Stimulated activated CD8-positive, alpha-beta memory T cell treated with anti-CD3 and anti-CD28 coated beads, Interleukin-15, amount 100 ng/mL, for 1 hour (primary cell): ENCODE results near the gene PROSER3.
"Not testable (repeated sequence)": the region's sequence is repeated elsewhere in the genome, so short reads cannot be mapped to it uniquely, and the experiment has no call there.

ENCODE experiments used
- DNase-seq: peaks from one replicate; pipeline ENCODE4 v3.0.0-alpha.2; 2020; ENCODE audit warnings: low read depth

The PROSER3 gene

DNA sequence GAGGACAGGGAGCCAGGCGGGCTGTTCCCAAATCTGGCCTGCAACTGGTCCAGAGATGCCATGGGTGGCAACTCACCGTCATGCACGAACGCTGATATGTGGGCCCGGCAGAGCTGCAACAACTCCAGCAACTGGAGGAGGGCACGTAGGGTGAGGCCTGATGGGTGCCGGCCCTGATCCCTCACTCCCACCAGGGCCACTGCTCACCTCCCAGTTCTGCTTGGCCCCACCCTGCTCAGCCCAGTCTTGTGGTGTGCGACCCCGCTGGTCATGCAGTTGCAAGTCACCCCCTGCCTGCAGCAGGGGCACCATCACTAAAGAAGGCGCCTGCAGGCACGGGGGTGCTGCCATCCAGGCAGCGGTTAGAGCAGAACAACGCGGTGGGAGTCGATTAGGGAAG is 34.3 kb downstream of the PROSER3 start:
- no peak for DNase-seq

DNA sequence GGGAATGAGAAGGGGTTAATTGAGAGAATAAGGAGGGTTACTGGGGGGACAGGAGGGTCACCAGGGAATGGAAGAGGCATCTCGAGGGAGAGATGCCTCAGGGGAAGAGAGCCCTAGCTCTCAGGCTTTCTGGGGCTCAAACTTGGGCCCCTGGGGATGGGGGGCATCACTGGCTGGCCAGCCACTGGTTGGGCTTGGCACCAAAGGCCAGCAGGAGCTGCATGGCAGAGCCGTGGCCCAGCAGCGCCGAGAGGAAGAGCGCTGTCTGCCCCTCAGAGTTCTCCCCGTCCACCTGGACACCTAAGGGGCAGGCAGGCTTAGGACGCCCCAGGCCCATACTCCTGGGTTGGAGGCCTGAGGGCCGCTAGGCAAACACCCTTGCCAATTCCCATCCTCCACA is 34.9 kb downstream of the PROSER3 start:
- DNase-seq: no peak

DNA sequence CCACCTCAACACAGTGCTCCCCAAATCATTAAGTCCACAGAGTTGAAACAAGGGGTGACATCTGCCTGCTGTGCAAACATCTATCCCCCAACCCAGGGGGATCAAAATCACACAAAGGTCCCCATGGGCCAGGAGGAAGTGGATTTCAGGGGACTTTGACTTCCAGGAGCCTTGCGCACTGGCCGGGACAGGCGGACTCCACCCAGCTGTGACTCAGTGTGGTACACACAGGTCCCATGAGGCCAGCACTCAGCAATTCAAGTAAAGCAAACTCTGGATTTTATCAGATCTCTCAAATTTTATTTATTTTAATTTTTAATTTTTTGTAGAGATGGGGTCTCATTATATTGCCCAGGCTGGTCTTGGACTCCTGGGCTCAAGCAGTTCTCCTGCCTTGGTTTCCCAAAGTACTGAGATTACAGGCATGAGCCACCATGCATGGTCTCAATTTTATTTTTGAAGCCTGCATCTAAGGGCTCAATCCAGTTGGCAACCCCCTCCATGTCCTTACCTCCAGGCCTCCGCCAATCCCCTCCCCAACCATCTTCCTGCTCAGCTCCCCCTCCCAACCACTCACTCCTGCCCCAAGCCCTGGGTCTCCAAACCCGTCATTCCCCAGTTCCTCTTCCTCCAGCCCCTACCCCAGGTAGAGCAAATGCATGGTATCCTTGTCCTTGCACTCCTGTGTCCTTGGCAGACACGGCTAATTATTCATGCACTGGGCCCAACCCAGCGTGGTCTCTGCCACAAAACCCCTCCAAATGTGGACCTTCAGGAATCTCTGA is 35.6 kb downstream of the PROSER3 start:
- DNase-seq: no peak

DNA sequence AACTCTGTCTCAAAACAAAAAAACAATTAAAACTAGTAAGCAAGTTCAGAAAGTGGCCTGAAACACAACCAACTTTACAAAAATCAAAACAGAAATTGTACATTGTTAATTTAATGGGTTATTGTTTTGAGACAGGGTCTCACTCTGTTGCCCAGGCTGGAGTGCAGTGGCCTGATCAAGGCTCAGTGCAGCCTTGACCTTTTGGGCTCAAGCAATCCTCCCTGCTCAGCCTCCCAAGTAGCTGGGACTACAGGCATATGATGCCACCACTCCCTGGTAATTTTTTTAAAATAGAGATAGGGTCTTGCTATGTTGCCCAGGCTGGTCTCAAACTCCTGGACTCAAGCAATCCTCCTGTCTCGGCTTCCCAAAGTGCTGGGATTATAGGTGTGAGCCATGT is 37.6 kb downstream of the PROSER3 start:
- not testable (repeated sequence) for DNase-seq

DNA sequence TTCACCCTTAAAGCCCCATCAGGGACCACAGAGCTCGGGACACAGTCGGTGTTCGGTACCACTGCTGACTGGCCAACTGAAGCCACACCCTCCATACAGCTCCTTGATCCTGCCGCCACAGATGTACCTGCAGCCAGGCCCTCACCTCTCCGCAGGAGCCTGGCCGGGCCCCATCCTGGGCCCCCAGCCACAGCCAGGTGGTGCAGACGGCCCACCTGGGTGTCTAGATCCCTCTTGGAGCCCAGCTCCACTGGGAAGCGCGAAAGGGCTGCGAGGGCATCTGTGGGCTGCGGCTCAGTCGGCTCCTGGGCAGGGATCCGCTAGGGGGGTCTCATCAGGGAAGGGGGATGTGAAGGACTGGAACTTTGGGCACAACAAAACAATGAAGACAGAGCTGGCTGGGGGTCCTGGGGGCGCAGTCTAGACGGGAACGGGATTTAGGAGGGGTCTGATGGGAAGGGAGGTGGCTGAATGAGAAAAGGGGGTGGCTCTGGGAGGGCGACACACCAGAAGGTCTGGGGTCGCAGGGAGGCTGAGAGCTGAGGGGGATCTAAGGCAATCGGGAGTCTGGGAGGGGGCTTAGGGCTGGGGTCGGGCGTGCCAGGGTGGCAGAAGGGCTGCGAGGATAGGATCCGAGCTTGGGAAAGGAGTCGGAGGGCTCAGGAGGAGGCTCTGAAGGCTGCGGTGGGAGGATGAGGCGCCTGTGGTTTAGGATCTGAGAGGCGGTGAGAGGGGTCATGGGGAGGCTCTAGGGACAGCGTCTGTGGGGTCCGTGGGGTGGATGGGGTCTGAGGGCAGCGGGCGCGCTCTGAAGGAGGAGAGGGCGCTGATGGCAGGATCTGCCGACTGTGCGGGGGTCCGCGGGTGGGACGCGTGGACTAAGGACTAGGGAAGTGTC is 38.9 kb downstream of the PROSER3 start:
- no peak for DNase-seq

DNA sequence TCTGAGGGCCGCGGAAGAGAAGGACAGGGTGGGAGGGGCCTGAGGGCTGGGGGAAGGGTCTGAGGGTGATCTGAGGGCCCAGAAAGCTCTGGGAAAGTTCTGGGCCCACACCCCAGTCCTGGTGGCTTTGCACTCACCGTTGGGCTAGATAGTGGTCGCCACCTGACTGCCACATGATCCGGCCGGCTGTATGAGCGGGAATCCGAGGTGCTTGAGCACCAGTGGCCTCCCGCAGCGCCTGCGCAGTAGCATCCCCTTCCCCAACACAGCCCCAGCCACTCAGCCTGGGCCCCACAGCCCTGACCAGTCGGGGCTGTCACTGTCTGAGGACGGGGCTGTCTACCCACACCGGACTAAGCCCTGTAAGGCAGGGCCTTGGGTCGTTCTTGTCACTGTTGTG is 39.7 kb downstream of the PROSER3 start:
- no peak for DNase-seq

DNA sequence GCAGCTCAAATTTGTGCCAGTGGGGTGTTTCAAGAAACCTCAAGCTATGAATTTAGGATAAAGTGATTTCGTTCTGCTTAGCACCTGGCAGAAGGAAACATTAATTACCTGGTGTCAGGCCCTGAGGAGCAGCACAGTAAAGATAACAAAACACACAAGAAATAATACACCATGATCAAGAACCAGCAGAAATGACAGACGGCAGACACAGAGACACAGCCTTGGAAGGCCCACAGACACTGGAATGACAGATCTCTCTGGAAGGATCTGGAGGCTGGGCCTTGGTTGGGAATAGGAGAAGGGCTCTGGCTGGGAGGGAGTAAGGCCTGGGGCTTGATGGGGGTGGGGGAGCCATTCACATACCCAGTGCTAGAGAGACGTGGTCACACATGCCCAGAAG is 43.9 kb downstream of the PROSER3 start:
- DNase-seq: no peak

DNA sequence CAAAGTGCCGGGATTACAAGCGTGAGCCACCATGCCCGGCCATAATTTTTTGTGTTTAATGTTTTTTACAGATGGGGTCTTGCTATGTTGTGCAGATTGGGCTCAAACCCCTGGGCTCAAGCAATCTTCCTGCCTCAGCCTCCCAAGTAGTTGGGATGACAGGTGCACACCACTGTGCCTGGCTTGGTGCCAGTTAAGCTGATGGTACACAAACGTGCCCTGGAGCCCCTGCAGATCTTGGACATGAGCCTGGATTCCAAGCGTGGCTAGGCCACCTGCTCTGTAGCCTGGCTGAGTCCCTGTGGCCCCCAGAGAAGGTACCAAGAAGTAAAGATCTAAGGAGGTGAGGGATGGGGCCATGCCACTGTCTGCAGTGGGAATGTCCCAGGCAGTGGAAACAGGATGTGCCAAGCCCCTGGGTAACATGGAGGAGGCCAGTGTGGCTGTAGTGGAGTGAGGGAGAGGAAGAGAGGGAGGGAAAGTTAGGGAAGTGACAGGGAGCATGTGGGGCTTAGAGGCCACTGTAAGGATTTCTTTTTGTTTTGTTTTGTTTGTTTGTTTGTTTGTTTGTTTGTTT is 47.6 kb downstream of the PROSER3 start:
- no peak for DNase-seq

DNA sequence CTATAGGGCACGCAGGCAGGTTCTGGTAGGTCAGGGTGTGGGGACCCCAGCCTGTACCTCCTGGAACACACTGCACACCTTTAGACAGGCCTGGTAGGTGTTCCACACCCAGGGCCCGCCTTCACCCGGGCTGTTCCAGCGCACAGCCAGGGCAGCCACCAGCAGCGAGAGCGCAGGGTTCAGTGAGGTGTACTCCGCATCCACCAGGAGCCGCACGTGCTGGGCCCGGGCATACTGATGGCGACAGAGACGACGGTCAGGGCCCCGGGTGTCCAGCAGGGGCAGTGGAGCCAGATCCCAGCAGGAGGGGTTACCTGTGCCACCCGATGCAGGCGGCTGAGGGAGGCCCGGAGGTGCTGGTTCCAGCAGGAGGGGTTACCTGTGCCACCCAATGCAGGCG is 48.6 kb downstream of the PROSER3 start:
- no peak for DNase-seq

DNA sequence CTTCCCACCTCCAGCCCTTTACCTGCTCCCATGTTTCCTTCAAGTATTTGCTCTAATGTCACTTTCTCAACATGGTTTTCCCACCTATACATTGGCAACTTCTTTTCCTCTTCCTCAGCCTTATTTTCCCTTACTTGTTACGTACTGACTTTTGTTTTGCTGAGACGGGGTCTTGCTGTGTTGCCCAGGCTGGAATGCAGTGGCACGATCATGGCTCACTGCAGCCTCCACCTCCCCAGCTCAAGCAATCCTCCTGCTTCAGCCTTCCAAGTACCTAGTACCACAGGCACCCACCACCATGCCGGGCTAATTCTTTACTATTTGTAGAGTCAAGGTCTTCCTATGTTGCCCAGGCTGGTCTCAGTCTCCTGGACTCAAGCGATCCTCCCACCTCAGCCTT is 49.7 kb downstream of the PROSER3 start:
- DNase-seq: no peak

DNA sequence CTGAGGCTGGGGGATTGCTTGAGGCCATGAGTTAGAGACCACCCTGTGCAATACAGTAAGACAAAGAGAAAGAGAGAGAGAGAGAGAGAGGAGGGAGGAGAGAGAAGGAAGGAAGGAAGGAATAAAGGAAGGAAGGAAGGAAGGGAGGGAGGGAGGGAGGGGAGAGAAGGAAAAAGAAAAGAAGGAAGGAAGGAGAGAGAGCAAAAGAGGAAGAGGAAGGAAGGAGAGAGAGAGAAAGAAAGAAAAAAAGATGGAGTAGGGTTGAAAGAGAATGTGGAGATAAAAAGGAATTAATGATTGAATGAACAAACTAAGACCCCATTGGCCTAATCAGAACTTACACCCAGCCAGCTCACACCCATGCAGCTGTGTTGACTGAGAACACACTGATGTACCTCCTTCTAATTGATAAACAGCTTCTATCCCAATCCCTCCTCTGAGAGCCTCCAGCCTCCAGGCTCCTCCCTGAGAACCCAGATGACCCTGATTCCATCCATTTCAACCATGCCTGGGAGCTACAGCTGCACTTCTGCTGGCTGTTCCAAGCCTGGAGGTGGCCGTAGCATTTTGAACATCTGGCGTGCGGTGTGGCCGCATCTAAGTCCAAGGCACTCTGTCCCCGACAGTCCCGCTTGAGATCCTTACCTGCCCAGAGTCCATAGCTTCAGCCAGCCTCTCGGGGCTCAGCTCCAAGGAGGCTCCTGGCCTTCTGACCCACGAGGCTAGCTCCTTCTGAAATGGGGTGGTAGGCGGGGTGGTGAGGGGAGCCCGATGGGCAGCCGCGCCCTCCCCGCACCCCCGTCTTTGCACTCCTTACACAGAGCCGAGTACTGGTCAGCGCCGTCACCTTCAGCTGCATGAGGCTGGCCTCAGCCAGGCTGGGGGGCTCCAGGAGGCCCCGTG is 53.6 kb downstream of the PROSER3 start:
- DNase-seq: no peak

DNA sequence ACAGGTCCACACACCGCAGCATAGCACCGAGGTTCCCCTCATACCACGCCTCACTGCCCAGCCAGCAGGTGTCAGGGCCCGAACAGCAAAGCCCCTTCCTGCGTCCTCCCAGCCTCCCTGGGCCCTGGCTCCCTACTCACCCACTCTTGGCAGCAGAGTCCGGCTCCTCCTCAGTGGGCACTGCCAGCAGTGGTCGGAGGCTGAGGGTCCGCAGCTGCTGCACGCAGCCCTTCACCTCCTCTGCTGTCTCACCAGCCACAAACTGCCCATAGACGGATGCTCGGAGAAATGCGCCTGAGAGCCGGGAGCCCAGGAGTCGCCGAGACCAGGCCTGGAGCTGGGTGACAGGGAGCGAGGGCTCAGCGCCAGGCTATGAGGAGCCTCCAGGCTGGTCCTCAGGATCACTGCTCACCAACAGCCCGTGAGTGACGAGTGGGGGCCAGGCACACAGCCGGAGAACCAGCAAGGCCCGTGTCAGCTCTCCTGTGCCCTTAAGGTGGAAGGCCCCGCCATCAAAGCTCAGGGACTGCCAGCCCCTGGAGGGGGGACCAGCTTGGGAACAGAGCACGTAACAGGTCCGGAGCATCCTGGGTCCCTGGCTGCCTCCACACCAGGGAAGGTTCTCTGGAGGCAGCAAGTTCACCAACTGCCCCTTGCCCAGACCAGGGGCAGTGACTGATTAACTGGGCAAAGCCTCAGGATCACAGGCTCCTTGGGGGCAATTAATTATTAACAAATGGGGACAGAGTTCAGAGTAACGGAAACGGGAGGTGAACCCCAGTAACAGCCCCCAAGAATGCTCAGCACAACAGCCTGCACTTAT is 54.5 kb downstream of the PROSER3 start, which contains the start of gene PRODH2:
Gene PRODH2, minus strand, starts transcription at position 626 of the 823 bp plus-strand sequence. Its CDS starts 40 bp downstream, at position 586.
- no peak for DNase-seq

DNA sequence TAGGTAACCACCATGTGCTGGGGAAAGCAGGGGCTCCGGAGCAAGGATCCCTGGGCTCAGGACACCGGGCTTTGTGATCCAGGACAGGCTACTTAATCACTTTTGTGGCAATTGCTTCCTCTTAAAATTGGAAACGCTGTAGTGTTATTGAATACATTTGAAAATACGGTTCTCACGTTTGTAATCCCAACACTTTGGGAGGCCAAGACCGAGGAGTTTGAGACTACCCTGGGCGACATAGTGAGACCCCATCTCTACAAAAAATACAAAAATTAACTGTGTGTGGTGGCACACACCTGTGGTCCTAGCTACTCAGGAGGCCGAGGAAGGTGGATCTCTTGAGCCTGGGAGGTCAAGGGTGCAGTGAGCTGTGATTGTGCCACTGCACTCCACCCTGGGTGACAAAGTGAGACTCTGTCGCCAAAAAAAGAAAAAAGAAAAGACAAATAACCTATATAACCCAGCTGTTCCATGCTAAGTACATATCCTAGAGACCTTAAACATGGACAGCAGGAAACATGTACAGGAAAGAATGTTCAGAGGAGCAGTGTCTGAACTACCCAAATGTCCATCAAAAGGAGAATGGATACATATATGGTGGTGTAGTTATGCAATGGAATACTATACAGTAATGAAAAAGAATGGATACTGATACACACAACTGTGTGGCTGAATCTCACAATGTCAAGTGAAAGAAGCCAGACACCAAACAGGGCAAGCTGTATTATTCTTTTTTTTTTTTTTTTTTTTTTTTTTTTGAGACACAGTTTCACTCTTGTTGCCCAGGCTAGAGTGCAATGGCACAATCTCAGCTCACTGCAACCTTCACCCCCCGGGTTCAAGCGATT is 55.3 kb downstream of the PROSER3 start:
- no peak for DNase-seq

DNA sequence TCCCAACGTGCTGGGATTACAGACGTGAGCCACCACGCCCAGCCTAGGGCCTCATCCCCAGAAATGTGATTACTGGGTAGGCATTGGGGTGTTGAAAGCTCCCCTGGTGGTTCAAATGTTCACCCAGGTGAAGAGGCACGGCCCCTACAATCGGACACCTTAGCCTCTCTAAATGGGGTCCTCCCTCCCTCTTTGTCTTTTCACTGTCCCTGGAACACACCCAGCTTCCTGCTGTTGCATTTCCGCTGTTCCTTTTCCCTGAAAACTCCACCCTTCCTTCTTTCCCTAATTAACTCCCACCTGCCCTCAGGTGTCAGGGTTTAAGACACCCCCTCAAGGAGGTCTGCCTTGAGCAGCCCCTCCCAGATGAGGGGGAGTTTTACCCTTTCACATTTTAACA is 58.3 kb downstream of the PROSER3 start:
- DNase-seq: no peak

DNA sequence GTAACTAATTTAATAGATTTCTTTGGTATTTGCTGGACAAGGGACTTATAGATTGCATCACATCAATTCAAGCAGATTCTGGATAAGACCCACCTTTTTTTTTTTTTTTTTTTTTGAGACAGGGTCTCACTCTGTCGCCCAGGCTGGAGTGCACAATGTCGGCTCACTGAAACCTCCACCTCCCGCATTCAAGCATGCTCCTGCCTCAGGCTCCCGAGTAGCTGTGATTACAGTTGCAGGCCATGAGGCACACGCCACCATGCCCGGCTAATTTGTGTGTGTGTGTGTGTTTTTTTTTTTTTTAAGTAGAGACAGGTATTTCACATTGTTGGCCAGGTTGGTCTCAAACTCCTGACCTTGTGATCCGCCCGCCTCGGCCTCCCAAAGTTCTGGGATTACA is 58.9 kb downstream of the PROSER3 start:
- no peak for DNase-seq

DNA sequence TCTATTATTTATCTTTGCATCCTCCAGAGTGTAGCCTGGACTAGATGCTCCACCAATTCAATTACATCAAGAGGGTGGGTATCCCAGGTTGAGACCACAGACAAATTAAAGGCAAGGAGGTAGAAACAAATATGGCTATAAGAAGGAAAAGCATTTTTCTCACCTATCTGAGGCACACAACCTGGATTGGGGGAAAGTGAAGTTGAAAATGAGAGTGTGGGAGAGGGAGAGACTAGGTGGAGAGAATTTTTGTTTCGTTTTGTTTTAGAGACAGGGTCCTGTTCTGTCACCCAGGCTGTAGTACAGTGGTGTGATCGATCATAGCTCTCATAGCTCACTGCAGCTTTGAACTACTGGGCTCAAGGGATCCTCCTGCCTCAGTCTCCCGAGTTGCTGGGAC is 60.5 kb downstream of the PROSER3 start:
- no peak for DNase-seq
